Vagina (tissue), 2 donors: ENCODE results near the gene GVQW3.

Source experiments
- CTCF ChIP-seq, 3 experiments: fragments of 450-650 bp in 2 of 3; fragments of 200-600 bp in 1 of 3; sonication (generic) in 1 of 3; IDR thresholded peaks; one replicate each; pipeline ENCODE4 v1.5.1; 2017 to 2019; ENCODE audit warnings: antibody characterized with exemption in 3 of 3, mild to moderate bottlenecking in 2 of 3, moderate library complexity in 2 of 3
- POLR2A ChIP-seq, 2 donors: fragments of 450-650 bp; IDR thresholded peaks; one replicate each; pipeline ENCODE4 v1.6.1; 2017; ENCODE audit warnings: antibody characterized with exemption in 2 of 2, mild to moderate bottlenecking in 2 of 2, moderate library complexity in 2 of 2
- POLR2AphosphoS5 ChIP-seq, 2 donors: sonication (generic); formaldehyde crosslinking; IDR thresholded peaks; one replicate each; pipeline ENCODE4 v1.9.0; 2017; ENCODE audit warnings: antibody characterized with exemption in 2 of 2, mild to moderate bottlenecking in 2 of 2, low read depth in 1 of 2; ENCODE audit not compliant: insufficient read depth in 1 of 2

GRCh38 chr11:76362716-76363115 is 18.4 kb upstream of the GVQW3 start:
- TF ChIP-seq CTCF (IDR thresholded peaks at IDR 0.05) = no peak
- TF ChIP-seq POLR2A (IDR thresholded peaks at IDR 0.05) = no peak
- TF ChIP-seq POLR2AphosphoS5 (IDR thresholded peaks at IDR 0.05; ENCODE audit: insufficient read depth in 1 of 2, low read depth in 1 of 2) = no peak
